Esophagus squamous epithelium (tissue), 4 donors: ENCODE results near the gene MAN1B1.

Source experiments
- POLR2A ChIP-seq, 4 donors: fragments of 450-650 bp; IDR thresholded peaks; one replicate each; pipeline ENCODE4 v1.6.1; 2017; ENCODE audit warnings: antibody characterized with exemption in 4 of 4, mild to moderate bottlenecking in 4 of 4, moderate library complexity in 3 of 4
- TF ChIP-seq, protein P1 (sequence below), 6 experiments: fragments of 450-650 bp in 4 of 6; fragments of 200-600 bp in 2 of 6; sonication (generic) in 2 of 6; IDR thresholded peaks; one replicate each; pipeline ENCODE4 v1.5.1; 2016 to 2019; ENCODE audit warnings: antibody characterized with exemption in 6 of 6, mild to moderate bottlenecking in 4 of 6, moderate library complexity in 4 of 6

DNA sequence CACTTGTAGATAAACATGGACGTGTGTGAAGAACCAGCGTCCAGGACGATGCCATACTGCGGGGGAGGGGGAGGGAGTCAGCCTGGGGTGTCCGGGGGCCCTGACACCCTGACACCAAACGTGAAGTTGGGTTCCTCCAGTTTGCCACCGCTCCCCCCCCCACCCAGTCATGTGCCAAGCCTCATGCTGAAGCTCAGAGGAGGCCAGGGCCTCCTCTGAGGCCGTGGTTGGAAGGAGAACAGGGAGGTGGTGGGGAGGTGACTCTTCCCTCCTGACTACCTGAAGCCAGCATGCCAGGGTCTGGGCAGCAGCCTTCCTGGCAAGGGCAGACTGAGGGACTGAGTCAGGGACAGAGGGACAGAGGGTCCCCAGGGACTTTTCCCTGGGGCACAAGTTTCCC is 34.5 kb upstream of the MAN1B1 start:
- TF ChIP-seq, protein P1, sequence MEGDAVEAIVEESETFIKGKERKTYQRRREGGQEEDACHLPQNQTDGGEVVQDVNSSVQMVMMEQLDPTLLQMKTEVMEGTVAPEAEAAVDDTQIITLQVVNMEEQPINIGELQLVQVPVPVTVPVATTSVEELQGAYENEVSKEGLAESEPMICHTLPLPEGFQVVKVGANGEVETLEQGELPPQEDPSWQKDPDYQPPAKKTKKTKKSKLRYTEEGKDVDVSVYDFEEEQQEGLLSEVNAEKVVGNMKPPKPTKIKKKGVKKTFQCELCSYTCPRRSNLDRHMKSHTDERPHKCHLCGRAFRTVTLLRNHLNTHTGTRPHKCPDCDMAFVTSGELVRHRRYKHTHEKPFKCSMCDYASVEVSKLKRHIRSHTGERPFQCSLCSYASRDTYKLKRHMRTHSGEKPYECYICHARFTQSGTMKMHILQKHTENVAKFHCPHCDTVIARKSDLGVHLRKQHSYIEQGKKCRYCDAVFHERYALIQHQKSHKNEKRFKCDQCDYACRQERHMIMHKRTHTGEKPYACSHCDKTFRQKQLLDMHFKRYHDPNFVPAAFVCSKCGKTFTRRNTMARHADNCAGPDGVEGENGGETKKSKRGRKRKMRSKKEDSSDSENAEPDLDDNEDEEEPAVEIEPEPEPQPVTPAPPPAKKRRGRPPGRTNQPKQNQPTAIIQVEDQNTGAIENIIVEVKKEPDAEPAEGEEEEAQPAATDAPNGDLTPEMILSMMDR (IDR thresholded peaks at IDR 0.05): no peak
- TF ChIP-seq POLR2A (IDR thresholded peaks at IDR 0.05): no peak
